HEK293 (cell line): Measurements from ENCODE around the gene LPP.

Source experiments
- CTCF ChIA-PET: fragments of 350-600 bp; formaldehyde crosslinking; extraction: SDS; loops from one replicate; lab custom pipeline; 2021; ENCODE audit warnings: antibody characterized with exemption; lab: Yijun Ruan, JAX
- POLR2A ChIA-PET: fragments of 300-600 bp; formaldehyde crosslinking; extraction: SDS; loops from one replicate; lab custom pipeline; 2020; ENCODE audit warnings: antibody characterized with exemption, inconsistent platforms; lab: Yijun Ruan, JAX
- H3K27ac ChIP-seq: fragments of 200-500 bp; sonication (Bioruptor generic); 2 replicates; pipeline ENCODE4 v1.5.1; 2014; ENCODE audit warnings: low read depth, low read length, control low read depth, inconsistent platforms; ENCODE audit errors: extremely low read depth
- H3K36me3 ChIP-seq, 2 experiments: fragments of 200-500 bp in 1 of 2; sonication (Bioruptor generic) in 1 of 2; 1 replicate in 1 of 2; 2 replicates in 1 of 2; pipeline ENCODE4 v1.5.1; 2014 to 2017; ENCODE audit warnings: inconsistent platforms in 2 of 2, low read length in 2 of 2; ENCODE audit not compliant: control insufficient read depth in 2 of 2, insufficient read depth in 1 of 2
- H3K4me1 ChIP-seq: fragments of 200-500 bp; sonication (Bioruptor generic); 2 replicates; pipeline ENCODE4 v1.5.1; 2014; ENCODE audit warnings: mild to moderate bottlenecking, low read length, inconsistent platforms; ENCODE audit not compliant: control insufficient read depth, insufficient read depth
- H3K4me3 ChIP-seq: 2 replicates; pipeline ENCODE4 v1.5.1; 2011; ENCODE audit warnings: low read depth, mild to moderate bottlenecking, control low read depth, low read length, moderate library complexity
- H3K9me3 ChIP-seq: fragments of 200-500 bp; sonication (Bioruptor generic); 2 replicates; pipeline ENCODE4 v1.5.1; 2014; ENCODE audit warnings: low read depth, low read length, inconsistent platforms; ENCODE audit not compliant: control insufficient read depth, insufficient read depth
- FEZF1 ChIP-seq: fragments of 450-650 bp; formaldehyde crosslinking; IDR thresholded peaks from 2 replicates; pipeline ENCODE4 v1.5.1; 2016; ENCODE audit warnings: missing biosample characterization, missing genetic modification characterization
- GLIS2 ChIP-seq: fragments of 450-650 bp; formaldehyde crosslinking; IDR thresholded peaks from 2 replicates; pipeline ENCODE4 v1.5.1; 2016; ENCODE audit warnings: missing biosample characterization, missing genetic modification characterization
- KLF10 ChIP-seq: fragments of 450-650 bp; IDR thresholded peaks from 2 replicates; pipeline ENCODE4 v1.5.1; 2018; ENCODE audit warnings: missing biosample characterization, mild to moderate bottlenecking, missing genetic modification characterization
- KLF9 ChIP-seq: fragments of 450-650 bp; formaldehyde crosslinking; IDR thresholded peaks from 2 replicates; pipeline ENCODE4 v1.5.1; 2016; ENCODE audit warnings: missing biosample characterization, missing genetic modification characterization, low read depth
- ZEB2 ChIP-seq: fragments of 450-650 bp; formaldehyde crosslinking; IDR thresholded peaks from 2 replicates; pipeline ENCODE4 v1.5.1; 2016; ENCODE audit warnings: missing biosample characterization, missing genetic modification characterization
- ZNF324 ChIP-seq: fragments of 450-650 bp; formaldehyde crosslinking; IDR thresholded peaks from 2 replicates; pipeline ENCODE4 v1.5.1; 2016; ENCODE audit warnings: missing biosample characterization, missing genetic modification characterization
- ZNF354C ChIP-seq: fragments of 450-650 bp; formaldehyde crosslinking; IDR thresholded peaks from 2 replicates; pipeline ENCODE4 v1.5.1; 2016; ENCODE audit warnings: missing biosample characterization, missing genetic modification characterization, low read depth, borderline replicate concordance
- ZNF366 ChIP-seq: fragments of 450-650 bp; formaldehyde crosslinking; conservative IDR thresholded peaks from 2 replicates; pipeline ENCODE4 v1.5.1; 2016; ENCODE audit warnings: missing biosample characterization, missing genetic modification characterization
- ZNF585B ChIP-seq: fragments of 450-650 bp; formaldehyde crosslinking; IDR thresholded peaks from 2 replicates; pipeline ENCODE4 v1.5.1; 2016; ENCODE audit warnings: missing biosample characterization, missing genetic modification characterization
- ZNF626 ChIP-seq: fragments of 450-650 bp; sonication (Bioruptor Pico); formaldehyde crosslinking; IDR thresholded peaks from 2 replicates; pipeline ENCODE4 v1.5.1; 2018; ENCODE audit warnings: missing biosample characterization, missing genetic modification characterization, inconsistent platforms
- ZNF629 ChIP-seq: fragments of 450-650 bp; formaldehyde crosslinking; IDR thresholded peaks from 2 replicates; pipeline ENCODE4 v1.5.1; 2017; ENCODE audit warnings: missing biosample characterization, missing genetic modification characterization
- ZXDB ChIP-seq: fragments of 450-650 bp; formaldehyde crosslinking; IDR thresholded peaks from 2 replicates; pipeline ENCODE4 v1.5.1; 2016; ENCODE audit warnings: missing biosample characterization, missing genetic modification characterization
- TF ChIP-seq, protein P1 (sequence below): fragments of 450-650 bp; formaldehyde crosslinking; IDR thresholded peaks from 2 replicates; pipeline ENCODE4 v1.5.1; 2016; ENCODE audit warnings: missing biosample characterization, missing genetic modification characterization, borderline replicate concordance
- TF ChIP-seq, protein P2 (sequence below): fragments of 450-650 bp; formaldehyde crosslinking; IDR thresholded peaks from 2 replicates; pipeline ENCODE4 v1.5.1; 2016; ENCODE audit warnings: missing biosample characterization, missing genetic modification characterization, low read depth

The LPP gene

DNA sequence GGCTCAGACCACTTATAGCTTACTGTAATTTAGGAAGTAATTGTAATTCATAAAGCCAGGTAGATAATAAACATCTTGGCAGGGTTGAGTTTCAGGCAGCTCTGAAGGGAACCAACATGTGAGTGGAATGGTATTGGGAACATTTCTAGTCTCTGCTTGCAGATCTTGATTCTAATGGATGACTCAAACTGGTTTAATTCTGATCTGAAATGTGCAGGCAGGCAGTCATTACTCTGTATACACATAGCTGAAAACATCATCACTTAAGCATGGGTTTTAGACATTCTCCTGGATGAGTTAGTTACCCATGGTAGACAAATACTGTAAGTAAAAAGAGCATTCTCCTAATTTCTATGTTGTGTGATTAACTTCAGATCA, 700.8 kb downstream of the LPP start (continued):
- TF ChIP-seq ZXDB, result no peak
- TF ChIP-seq, protein P1, sequence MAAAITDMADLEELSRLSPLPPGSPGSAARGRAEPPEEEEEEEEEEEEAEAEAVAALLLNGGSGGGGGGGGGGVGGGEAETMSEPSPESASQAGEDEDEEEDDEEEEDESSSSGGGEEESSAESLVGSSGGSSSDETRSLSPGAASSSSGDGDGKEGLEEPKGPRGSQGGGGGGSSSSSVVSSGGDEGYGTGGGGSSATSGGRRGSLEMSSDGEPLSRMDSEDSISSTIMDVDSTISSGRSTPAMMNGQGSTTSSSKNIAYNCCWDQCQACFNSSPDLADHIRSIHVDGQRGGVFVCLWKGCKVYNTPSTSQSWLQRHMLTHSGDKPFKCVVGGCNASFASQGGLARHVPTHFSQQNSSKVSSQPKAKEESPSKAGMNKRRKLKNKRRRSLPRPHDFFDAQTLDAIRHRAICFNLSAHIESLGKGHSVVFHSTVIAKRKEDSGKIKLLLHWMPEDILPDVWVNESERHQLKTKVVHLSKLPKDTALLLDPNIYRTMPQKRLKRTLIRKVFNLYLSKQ (tag by site-specific recombination), result no peak
- no peak for TF ChIP-seq GLIS2 (tag by site-specific recombination)
- TF ChIP-seq ZNF366, result no peak
- no peak for TF ChIP-seq FEZF1 (tag by site-specific recombination)
- TF ChIP-seq ZNF626, result no peak
- TF ChIP-seq, all 188 proteins: peak for 0

DNA sequence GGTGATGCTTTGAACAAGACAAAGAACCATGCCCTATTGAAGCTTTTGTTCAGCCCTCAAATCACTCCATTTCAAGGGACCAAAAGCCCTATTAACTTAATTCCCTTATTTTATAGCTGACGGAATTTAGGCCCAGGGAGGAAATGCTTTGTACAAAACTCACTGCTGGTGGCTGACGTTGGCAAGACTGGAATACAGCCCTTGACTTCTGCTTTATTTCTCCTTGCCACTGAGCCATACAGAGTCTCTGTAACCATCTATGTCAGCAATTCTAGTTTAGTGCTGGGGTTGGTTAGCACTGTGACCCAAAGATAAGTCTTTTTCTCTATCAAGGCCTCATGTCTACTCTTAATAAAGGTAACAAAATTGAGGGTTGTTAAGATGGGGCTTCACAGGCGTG, 701.7 kb downstream of the LPP start:
- no peak overlapping the region for H3K27ac ChIP-seq

DNA sequence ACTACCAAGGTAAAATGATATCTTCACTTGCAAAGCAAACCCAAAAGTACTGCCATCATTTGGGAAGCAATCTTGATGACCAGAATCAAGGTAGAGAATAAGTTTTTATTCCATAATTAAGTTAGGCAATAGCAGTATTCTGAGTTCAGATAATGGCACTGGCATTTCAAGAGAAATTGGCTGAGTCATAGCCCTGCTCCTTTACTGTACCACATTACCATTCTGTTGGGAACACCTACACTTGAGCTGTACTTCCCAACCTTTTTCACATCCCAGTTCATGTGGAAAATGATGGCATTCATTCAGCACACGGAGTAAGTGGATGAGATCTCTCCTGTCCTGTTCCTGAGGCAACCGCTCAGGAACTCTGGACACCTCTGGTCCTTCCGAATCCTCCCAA, 706.2 kb downstream of the LPP start:
- TF ChIP-seq, protein P2, sequence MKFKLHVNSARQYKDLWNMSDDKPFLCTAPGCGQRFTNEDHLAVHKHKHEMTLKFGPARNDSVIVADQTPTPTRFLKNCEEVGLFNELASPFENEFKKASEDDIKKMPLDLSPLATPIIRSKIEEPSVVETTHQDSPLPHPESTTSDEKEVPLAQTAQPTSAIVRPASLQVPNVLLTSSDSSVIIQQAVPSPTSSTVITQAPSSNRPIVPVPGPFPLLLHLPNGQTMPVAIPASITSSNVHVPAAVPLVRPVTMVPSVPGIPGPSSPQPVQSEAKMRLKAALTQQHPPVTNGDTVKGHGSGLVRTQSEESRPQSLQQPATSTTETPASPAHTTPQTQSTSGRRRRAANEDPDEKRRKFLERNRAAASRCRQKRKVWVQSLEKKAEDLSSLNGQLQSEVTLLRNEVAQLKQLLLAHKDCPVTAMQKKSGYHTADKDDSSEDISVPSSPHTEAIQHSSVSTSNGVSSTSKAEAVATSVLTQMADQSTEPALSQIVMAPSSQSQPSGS, result no peak
- TF ChIP-seq KLF10 (tag by site-specific recombination) (no peak), ZEB2 (tag by site-specific recombination) (no peak)
- TF ChIP-seq, all 188 proteins: peak for 0
- H3K36me3 ChIP-seq, result no peaks in the 10 kb centered on the region
- H3K9me3 ChIP-seq, result no peaks in the 10 kb centered on the region
- POLR2A ChIA-PET, result no interaction called here
- no peak overlapping the region for H3K4me3 ChIP-seq
- no peak overlapping the region for H3K27ac ChIP-seq
- CTCF ChIA-PET, result interaction anchor here (0.6 kb wide), 1 partner anchor 1158 kb away, joined by 3 read pairs; no protein-coding TSS in a partner anchor
- no peaks in the 10 kb centered on the region for H3K4me1 ChIP-seq

More for the DNA sequence above, 701.7 kb downstream of the LPP start:
- CTCF ChIA-PET, result no interaction called here
- no peaks in the 10 kb centered on the region for H3K36me3 ChIP-seq
- H3K4me3 ChIP-seq, result no peak overlapping the region
- H3K9me3 ChIP-seq, result no peaks in the 10 kb centered on the region
- no peak for TF ChIP-seq ZNF585B (tag by site-specific recombination)
- TF ChIP-seq KLF9 (tag by site-specific recombination), result no peak
- TF ChIP-seq ZNF354C (tag by site-specific recombination), result no peak
- POLR2A ChIA-PET, result no interaction called here
- no peaks in the 10 kb centered on the region for H3K4me1 ChIP-seq

DNA sequence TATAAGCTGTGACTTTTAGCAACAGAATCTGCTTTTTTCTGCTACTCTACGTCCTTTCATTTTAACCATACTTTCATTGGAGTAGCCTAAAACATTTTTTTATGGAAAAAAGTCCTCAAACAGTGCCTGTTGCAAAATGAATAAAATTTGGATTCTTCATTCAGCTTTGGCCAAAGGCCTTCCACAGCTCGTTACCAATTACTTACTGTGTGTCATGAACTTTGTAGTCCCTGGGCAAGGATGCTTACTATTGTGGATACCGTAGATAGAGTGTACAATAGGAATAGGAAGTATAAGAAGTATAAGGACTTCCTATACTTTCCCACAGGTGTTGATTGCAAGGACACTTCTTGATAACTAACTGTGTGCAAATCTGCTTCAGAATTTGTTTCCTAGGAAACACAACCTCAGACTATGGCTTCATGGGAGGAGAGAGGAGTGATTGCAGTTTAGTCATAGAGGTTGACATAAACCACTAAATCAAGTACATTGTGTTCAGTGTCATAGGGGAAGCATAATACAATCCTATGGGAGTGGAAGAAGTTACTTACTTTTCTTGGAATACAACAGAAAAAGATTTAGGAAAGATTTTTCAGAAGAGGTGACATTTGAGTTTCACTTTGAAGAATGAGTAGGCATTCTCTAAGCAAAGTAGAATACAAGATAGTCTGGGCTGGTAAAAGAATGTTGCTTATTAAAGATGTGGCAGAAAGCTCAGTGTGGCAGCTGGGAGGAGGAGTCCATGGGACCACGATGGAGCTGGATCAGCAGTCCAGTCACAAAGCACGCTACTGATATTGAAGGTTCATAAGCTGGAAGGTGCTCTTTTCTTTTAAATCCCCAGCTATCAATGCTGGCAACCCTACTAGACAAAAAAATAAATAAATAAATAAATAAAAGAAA, 708.1 kb downstream of the LPP start:
- no peaks in the 10 kb centered on the region for H3K9me3 ChIP-seq
- no peak overlapping the region for H3K4me3 ChIP-seq
- no peak overlapping the region for H3K27ac ChIP-seq
- POLR2A ChIA-PET, result no interaction called here
- TF ChIP-seq ZNF324 (no peak), ZNF629 (tag by site-specific recombination) (no peak)
- H3K36me3 ChIP-seq, result peaks cover 0 to 6% of the 10 kb centered on the region in 2 experiments; a peak in 1 of 3 replicates
- no peaks in the 10 kb centered on the region for H3K4me1 ChIP-seq
- CTCF ChIA-PET, result interaction anchor here (0.6 kb wide), 1 partner anchor 91 kb away, joined by 3 read pairs; no protein-coding TSS in a partner anchor
